Natural killer cell treated with Interleukin-12 subunit alpha and Interleukin-12 subunit beta and Interleukin-15 and Interleukin-18, amount 100 ng/mL, for 72 hours (primary cell): ENCODE data around the gene DIPK1B. TPM values are rescaled to one million over a fixed set of nuclear protein-coding genes. Genes with fewer than 3 reads are reported as not detected.
"Not testable (repeated sequence)": the region's sequence is repeated elsewhere in the genome, so short reads cannot be mapped to it uniquely, and the experiment has no call there.

ENCODE experiments used
- ATAC-seq, 2 donors: fragments of 150-1000 bp; cut with Tn5 transposase in 1 of 2; sonication (Bioruptor Pico), chemical (Tn5 transposase) in 1 of 2; 2 replicates each; pipeline ENCODE4 v1.10.0; 2021
- DNase-seq: peaks from one replicate; pipeline ENCODE4 v3.0.0; 2022; ENCODE audit warnings: low spot score
- H3K27ac Mint-ChIP-seq, 2 donors: 1 replicate in 1 of 2; 2 replicates in 1 of 2; pipeline ENCODE4 v1.8.0; 2022; ENCODE audit warnings: mixed read lengths in 2 of 2, mild to moderate bottlenecking in 1 of 2, moderate library complexity in 1 of 2
- H3K27me3 Mint-ChIP-seq, 2 donors: 1 replicate in 1 of 2; 2 replicates in 1 of 2; pipeline ENCODE4 v1.8.0; 2022; ENCODE audit warnings: mixed read lengths in 2 of 2
- H3K36me3 Mint-ChIP-seq: one replicate; pipeline ENCODE4 v1.8.0; 2022; ENCODE audit warnings: mixed read lengths
- H3K4me1 Mint-ChIP-seq, 2 donors: 1 replicate in 1 of 2; 2 replicates in 1 of 2; pipeline ENCODE4 v1.8.0; 2022; ENCODE audit warnings: low read depth in 2 of 2, mixed read lengths in 2 of 2, mild to moderate bottlenecking in 1 of 2
- H3K4me3 Mint-ChIP-seq: one replicate; pipeline ENCODE4 v1.8.0; 2022; ENCODE audit warnings: mixed read lengths
- H3K9me3 Mint-ChIP-seq: 2 replicates; pipeline ENCODE4 v1.8.0; 2022; ENCODE audit warnings: mixed read lengths
- total RNA-seq, 2 donors: library from RNA; stranded (reverse); gene quantifications; one replicate each; pipeline ENCODE4 v1.2.3, GENCODE V29; 2022

Gene DIPK1B
- total RNA-seq, 2 donors from 2014 or later = not detected

GRCh38 chr9:136761545-136761981 lies 49.2 kb downstream of the DIPK1B start:
- DNase-seq (no peak), ATAC-seq (no peak)
- no peaks in the 10 kb centered on the region for H3K9me3 Mint-ChIP-seq
- no peaks in the 10 kb centered on the region for H3K4me1 Mint-ChIP-seq
- no peaks in the 10 kb centered on the region for H3K27me3 Mint-ChIP-seq
- no peak overlapping the region for H3K4me3 Mint-ChIP-seq
- H3K36me3 Mint-ChIP-seq = no peaks in the 10 kb centered on the region
- H3K27ac Mint-ChIP-seq = no peak overlapping the region

- Mint-ChIP-seq H3K9me3 (no peaks in the 10 kb centered on the region), H3K4me3 (no peak overlapping the region), H3K27ac (no peak overlapping the region), H3K4me1 (peaks cover 0 to 4% of the 10 kb centered on the region in 2 donors), H3K27me3 (peaks cover 0 to 5% of the 10 kb centered on the region in 2 donors), H3K36me3 (no peaks in the 10 kb centered on the region)
- no peak for DNase-seq
- no peak for ATAC-seq
These were observed 49.9 kb downstream of the DIPK1B start for GRCh38 chr9:136762221-136762691.

GRCh38 chr9:136762915-136763648 lies 50.7 kb downstream of the DIPK1B start:
- Mint-ChIP-seq H3K4me1 (peaks cover 0 to 4% of the 10 kb centered on the region in 2 donors), H3K27ac (no peak overlapping the region), H3K27me3 (peaks cover 0 to 10% of the 10 kb centered on the region in 2 donors), H3K36me3 (no peaks in the 10 kb centered on the region), H3K4me3 (no peak overlapping the region), H3K9me3 (no peaks in the 10 kb centered on the region)
- DNase-seq (no peak), ATAC-seq (peak in 1 of 2 donors; percentile 53)

- Mint-ChIP-seq H3K27me3 (peaks cover 0 to 10% of the 10 kb centered on the region in 2 donors), H3K36me3 (no peaks in the 10 kb centered on the region), H3K27ac (no peak overlapping the region), H3K9me3 (no peaks in the 10 kb centered on the region), H3K4me3 (no peak overlapping the region), H3K4me1 (peaks cover 0 to 4% of the 10 kb centered on the region in 2 donors)
- no peak for ATAC-seq
- DNase-seq = no peak
These were observed 51.3 kb downstream of the DIPK1B start for GRCh38 chr9:136763649-136764035.

GRCh38 chr9:136764301-136764891 lies 52.0 kb downstream of the DIPK1B start, which contains the start of gene LCN15:
Gene LCN15 (minus strand): TSS chr9:136764518. CDS start chr9:136764488, 30 bp downstream.
- ATAC-seq = no peak
- H3K36me3 Mint-ChIP-seq = no peaks in the 10 kb centered on the region
- H3K9me3 Mint-ChIP-seq = no peaks in the 10 kb centered on the region
- peaks cover 0 to 4% of the 10 kb centered on the region in 2 donors for H3K4me1 Mint-ChIP-seq
- H3K4me3 Mint-ChIP-seq = no peak within 1 kb of the TSS
- H3K27me3 Mint-ChIP-seq = peaks cover 0 to 10% of the 10 kb centered on the region in 2 donors
- H3K27ac Mint-ChIP-seq = no peak within 1 kb of the TSS
- DNase-seq = no peak

GRCh38 chr9:136765041-136765440 lies 52.7 kb downstream of the DIPK1B start:
- no peak overlapping the region for H3K4me3 Mint-ChIP-seq
- no peak for DNase-seq
- peaks cover 0 to 10% of the 10 kb centered on the region in 2 donors for H3K27me3 Mint-ChIP-seq

GRCh38 chr9:136765745-136766409 lies 53.5 kb downstream of the DIPK1B start:
- not testable (repeated sequence) for H3K27ac Mint-ChIP-seq, H3K4me1 Mint-ChIP-seq, H3K4me3 Mint-ChIP-seq, H3K36me3 Mint-ChIP-seq, DNase-seq, ATAC-seq, H3K9me3 Mint-ChIP-seq
- H3K27me3 Mint-ChIP-seq = peaks cover 0 to 10% of the 10 kb centered on the region in 2 donors

More at GRCh38 chr9:136765041-136765440, 52.7 kb downstream of the DIPK1B start:
- H3K9me3 Mint-ChIP-seq = no peaks in the 10 kb centered on the region
- ATAC-seq = no peak
- H3K36me3 Mint-ChIP-seq = no peaks in the 10 kb centered on the region
- H3K4me1 Mint-ChIP-seq = peaks cover 0 to 4% of the 10 kb centered on the region in 2 donors
- no peak overlapping the region for H3K27ac Mint-ChIP-seq

GRCh38 chr9:136766410-136767120 lies 54.2 kb downstream of the DIPK1B start:
- not testable (repeated sequence) for H3K9me3 Mint-ChIP-seq, H3K36me3 Mint-ChIP-seq, ATAC-seq, DNase-seq, H3K4me1 Mint-ChIP-seq, H3K4me3 Mint-ChIP-seq
- H3K27me3 Mint-ChIP-seq = peaks cover 0 to 10% of the 10 kb centered on the region in 2 donors
- H3K27ac Mint-ChIP-seq = peak overlapping the region in 1 of 2 donors; percentile 65

GRCh38 chr9:136769710-136770191 lies 57.4 kb downstream of the DIPK1B start:
- H3K9me3 Mint-ChIP-seq = no peaks in the 10 kb centered on the region
- no peak overlapping the region for H3K4me3 Mint-ChIP-seq
- DNase-seq = no peak
- no peak overlapping the region for H3K27ac Mint-ChIP-seq
- no peaks in the 10 kb centered on the region for H3K36me3 Mint-ChIP-seq
- peaks cover 0 to 10% of the 10 kb centered on the region in 2 donors for H3K27me3 Mint-ChIP-seq
- ATAC-seq = peak; percentile 69 to 71
- peaks cover 5 to 8% of the 10 kb centered on the region in 2 donors for H3K4me1 Mint-ChIP-seq

- H3K4me3 Mint-ChIP-seq = no peak overlapping the region
- H3K9me3 Mint-ChIP-seq = no peaks in the 10 kb centered on the region
- no peak for DNase-seq
- H3K27ac Mint-ChIP-seq = no peak overlapping the region
- peaks cover 4 to 9% of the 10 kb centered on the region in 2 donors for H3K27me3 Mint-ChIP-seq
- H3K36me3 Mint-ChIP-seq = no peaks in the 10 kb centered on the region
- peaks cover 5% of the 10 kb centered on the region in 2 donors for H3K4me1 Mint-ChIP-seq
- ATAC-seq = no peak
These were observed 59.6 kb downstream of the DIPK1B start for GRCh38 chr9:136771907-136772415.

- Mint-ChIP-seq H3K4me1 (peaks cover 4 to 5% of the 10 kb centered on the region in 2 donors), H3K9me3 (no peaks in the 10 kb centered on the region), H3K4me3 (no peak overlapping the region), H3K27me3 (peaks cover 9 to 17% of the 10 kb centered on the region in 2 donors), H3K27ac (peak overlapping the region; percentile 33 to 81), H3K36me3 (no peaks in the 10 kb centered on the region)
- ATAC-seq (peak; percentile 52 to 70), DNase-seq (no peak)
These were observed 61.1 kb downstream of the DIPK1B start for GRCh38 chr9:136773386-136774044.
